ENCODE results near the gene SPATA3. TPM values are rescaled to one million over a fixed set of nuclear protein-coding genes. Genes with fewer than 3 reads are reported as not detected.

The SPATA3 gene
- total and polyA plus RNA-seq, 2 experiments from 2014 or later: not detected

DNA sequence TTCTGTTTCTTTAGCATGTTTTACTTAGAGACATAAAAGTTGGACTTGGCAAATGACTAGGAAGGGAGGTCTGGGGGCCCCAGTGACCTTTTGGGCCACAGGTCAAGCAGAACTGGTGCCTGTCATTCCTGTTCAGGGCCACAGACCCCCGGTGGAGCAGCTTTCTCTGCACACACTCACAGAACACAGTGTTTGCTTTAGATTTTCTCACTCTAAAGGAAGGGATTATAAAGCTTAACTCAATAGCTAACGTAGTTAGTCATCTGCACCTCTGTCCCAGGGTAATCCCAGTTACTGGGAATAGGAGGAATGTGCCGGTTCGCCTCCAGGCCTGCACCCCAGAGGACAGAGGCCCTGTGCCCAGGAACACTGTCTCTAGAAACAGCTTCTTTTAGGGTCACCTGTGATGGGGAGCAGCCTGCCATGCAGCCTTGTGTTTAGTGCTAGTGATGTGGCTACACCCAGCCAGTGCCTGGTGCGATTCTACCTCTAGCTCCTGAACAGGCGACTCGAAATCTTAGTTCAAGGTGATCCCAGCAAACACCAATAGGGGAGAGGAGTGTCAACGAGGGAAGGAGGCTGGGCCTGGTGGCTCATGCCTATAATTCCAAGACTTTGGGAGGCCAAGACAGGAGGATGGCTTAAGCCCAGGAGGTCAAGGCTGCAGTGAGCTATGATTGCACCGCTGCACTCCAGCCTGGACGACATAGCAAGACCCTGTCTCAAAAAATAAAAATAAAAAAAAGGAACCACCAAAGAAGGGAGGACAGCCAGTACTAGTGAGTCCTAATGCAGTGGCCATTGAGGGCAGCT, 11.6 kb downstream of the SPATA3 start:
- no peaks in the 10 kb centered on the region for H3K36me3 ChIP-seq
- no peaks in the 10 kb centered on the region for H3K9me3 ChIP-seq (ENCODE audit: low read depth)
- DNase-seq (ENCODE audit: low read depth in 1 of 2, low spot score in 1 of 2): no peak
- H3K27ac ChIP-seq: no peak overlapping the region
- H3K4me3 ChIP-seq: no peak overlapping the region
- TF ChIP-seq, protein P1, sequence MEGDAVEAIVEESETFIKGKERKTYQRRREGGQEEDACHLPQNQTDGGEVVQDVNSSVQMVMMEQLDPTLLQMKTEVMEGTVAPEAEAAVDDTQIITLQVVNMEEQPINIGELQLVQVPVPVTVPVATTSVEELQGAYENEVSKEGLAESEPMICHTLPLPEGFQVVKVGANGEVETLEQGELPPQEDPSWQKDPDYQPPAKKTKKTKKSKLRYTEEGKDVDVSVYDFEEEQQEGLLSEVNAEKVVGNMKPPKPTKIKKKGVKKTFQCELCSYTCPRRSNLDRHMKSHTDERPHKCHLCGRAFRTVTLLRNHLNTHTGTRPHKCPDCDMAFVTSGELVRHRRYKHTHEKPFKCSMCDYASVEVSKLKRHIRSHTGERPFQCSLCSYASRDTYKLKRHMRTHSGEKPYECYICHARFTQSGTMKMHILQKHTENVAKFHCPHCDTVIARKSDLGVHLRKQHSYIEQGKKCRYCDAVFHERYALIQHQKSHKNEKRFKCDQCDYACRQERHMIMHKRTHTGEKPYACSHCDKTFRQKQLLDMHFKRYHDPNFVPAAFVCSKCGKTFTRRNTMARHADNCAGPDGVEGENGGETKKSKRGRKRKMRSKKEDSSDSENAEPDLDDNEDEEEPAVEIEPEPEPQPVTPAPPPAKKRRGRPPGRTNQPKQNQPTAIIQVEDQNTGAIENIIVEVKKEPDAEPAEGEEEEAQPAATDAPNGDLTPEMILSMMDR (IDR thresholded peaks at IDR 0.05; ENCODE audit: low read depth, low read length): no peak
- peaks cover 5% of the 10 kb centered on the region for H3K27me3 ChIP-seq
- no peaks in the 10 kb centered on the region for H3K4me1 ChIP-seq (ENCODE audit: low read depth)

GRCh38 chr2:231008131-231008530, 12.2 kb downstream of the SPATA3 start:
- Histone ChIP-seq H3K36me3 (no peaks in the 10 kb centered on the region), H3K4me1 (ENCODE audit: low read depth) (no peaks in the 10 kb centered on the region), H3K4me3 (no peak overlapping the region), H3K27ac (no peak overlapping the region), H3K9me3 (ENCODE audit: low read depth) (no peaks in the 10 kb centered on the region), H3K27me3 (peaks cover under 1% of the 10 kb centered on the region)
- DNase-seq (ENCODE audit: low read depth in 1 of 2, low spot score in 1 of 2): no peak
- TF ChIP-seq, protein P1 (IDR thresholded peaks at IDR 0.05; ENCODE audit: low read depth, low read length): no peak

- TF ChIP-seq, protein P1 (IDR thresholded peaks at IDR 0.05; ENCODE audit: low read depth, low read length): no peak
- DNase-seq (ENCODE audit: low read depth in 1 of 2, low spot score in 1 of 2): no peak
- H3K36me3 ChIP-seq: no peaks in the 10 kb centered on the region
- no peak overlapping the region for H3K4me3 ChIP-seq
- H3K27me3 ChIP-seq: no peaks in the 10 kb centered on the region
- H3K27ac ChIP-seq: no peak overlapping the region
- no peaks in the 10 kb centered on the region for H3K4me1 ChIP-seq (ENCODE audit: low read depth)
- H3K9me3 ChIP-seq (ENCODE audit: low read depth): no peaks in the 10 kb centered on the region
These were observed 13.5 kb downstream of the SPATA3 start for GRCh38 chr2:231009236-231009919.

DNA sequence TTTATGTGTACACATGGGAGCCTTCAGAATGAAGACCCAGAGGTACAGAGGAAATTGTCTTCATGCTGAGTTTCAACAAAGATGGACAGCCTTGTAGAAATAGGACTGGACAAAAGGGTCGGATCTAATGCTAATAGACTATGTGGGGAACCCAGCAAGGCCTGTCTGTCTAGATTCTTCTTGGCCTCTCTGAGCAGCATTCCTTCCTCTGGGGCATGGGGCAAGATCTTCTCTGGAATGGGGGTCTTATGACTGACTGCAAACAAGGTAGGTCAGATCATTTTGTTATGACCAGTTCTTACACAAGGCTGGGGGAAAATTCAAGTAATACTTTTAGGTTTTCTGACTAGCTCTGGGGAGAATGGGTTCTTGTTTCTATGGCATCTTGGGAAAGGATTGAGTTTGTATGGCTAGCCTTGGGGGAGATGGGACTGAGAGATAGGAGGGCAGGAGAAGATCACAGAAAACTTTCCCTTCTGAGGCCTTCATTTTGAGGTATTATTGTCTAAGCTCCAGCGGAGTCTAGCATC, 14.3 kb downstream of the SPATA3 start:
- DNase-seq (ENCODE audit: low read depth in 1 of 2, low spot score in 1 of 2): no peak
- TF ChIP-seq, protein P1 (IDR thresholded peaks at IDR 0.05; ENCODE audit: low read depth, low read length): no peak
- Histone ChIP-seq H3K9me3 (ENCODE audit: low read depth) (no peaks in the 10 kb centered on the region), H3K27me3 (no peaks in the 10 kb centered on the region), H3K4me3 (no peak overlapping the region), H3K27ac (no peak overlapping the region), H3K36me3 (no peaks in the 10 kb centered on the region), H3K4me1 (ENCODE audit: low read depth) (no peaks in the 10 kb centered on the region)

- Histone ChIP-seq H3K27ac (no peak overlapping the region), H3K9me3 (ENCODE audit: low read depth) (no peaks in the 10 kb centered on the region), H3K36me3 (no peaks in the 10 kb centered on the region), H3K27me3 (no peaks in the 10 kb centered on the region), H3K4me1 (ENCODE audit: low read depth) (no peaks in the 10 kb centered on the region), H3K4me3 (no peak overlapping the region)
- DNase-seq (ENCODE audit: low read depth in 1 of 2, low spot score in 1 of 2): no peak
- TF ChIP-seq, protein P1 (IDR thresholded peaks at IDR 0.05; ENCODE audit: low read depth, low read length): no peak
These were observed 15.6 kb downstream of the SPATA3 start for GRCh38 chr2:231011526-231011925.

All from cardiac muscle cell (in vitro differentiated cells and primary cell).